GM15510 (cell line): ENCODE data around the gene MPHOSPH9.

Experiments
- POLR2A ChIP-seq: IDR thresholded peaks from 3 replicates; pipeline ENCODE4 v1.6.1; 2011; ENCODE audit warnings: borderline replicate concordance; ENCODE audit not compliant: insufficient read length; ENCODE audit errors: extremely low read depth

The MPHOSPH9 gene

GRCh38 chr12:123232807-123233504 lies at the start of gene MPHOSPH9, which contains the start of gene MTRFR:
MPHOSPH9 (minus strand) TSS chr12:123233141; CDS start chr12:123230364, 2,777 bp downstream.
MTRFR (plus strand) TSS chr12:123233436; CDS start chr12:123253675, 20,239 bp downstream.
- peak; percentile 99 for TF ChIP-seq POLR2A

- TF ChIP-seq POLR2A = no peak
Observed at GRCh38 chr12:123282111-123282510, 49.2 kb upstream of the MPHOSPH9 start.

- no peak for TF ChIP-seq POLR2A
Observed at GRCh38 chr12:123280971-123281370, 48.0 kb upstream of the MPHOSPH9 start.

- TF ChIP-seq POLR2A = no peak
Observed at GRCh38 chr12:123278101-123278627, 45.2 kb upstream of the MPHOSPH9 start.

- TF ChIP-seq POLR2A = no peak
Observed at GRCh38 chr12:123273166-123273565, 40.2 kb upstream of the MPHOSPH9 start.

GRCh38 chr12:123271001-123271668 lies 38.2 kb upstream of the MPHOSPH9 start:
- no peak for TF ChIP-seq POLR2A

GRCh38 chr12:123270214-123271000 lies 37.5 kb upstream of the MPHOSPH9 start:
- TF ChIP-seq POLR2A = no peak

- TF ChIP-seq POLR2A = no peak
Observed at GRCh38 chr12:123269896-123270213, 36.9 kb upstream of the MPHOSPH9 start.

- peak; percentile 24 for TF ChIP-seq POLR2A
Observed at GRCh38 chr12:123269395-123269892, 36.5 kb upstream of the MPHOSPH9 start.

- TF ChIP-seq POLR2A = no peak
Observed at GRCh38 chr12:123268850-123269249, 35.9 kb upstream of the MPHOSPH9 start.

- TF ChIP-seq POLR2A = no peak
Observed at GRCh38 chr12:123267991-123268843, 35.3 kb upstream of the MPHOSPH9 start.

- TF ChIP-seq POLR2A = no peak
Observed at GRCh38 chr12:123267335-123267920, 34.5 kb upstream of the MPHOSPH9 start.

- no peak for TF ChIP-seq POLR2A
Observed at GRCh38 chr12:123266679-123267277, 33.8 kb upstream of the MPHOSPH9 start.

- TF ChIP-seq POLR2A = no peak
Observed at GRCh38 chr12:123265851-123266678, 33.1 kb upstream of the MPHOSPH9 start.
